Kasumi-1 (cell line): ENCODE results near the gene SYNPO.

ENCODE experiments used
- DNase-seq, 2 experiments: peaks; one replicate each; lab custom pipeline; 2025; lab: John Stamatoyannopoulos, UW

Gene SYNPO

DNA sequence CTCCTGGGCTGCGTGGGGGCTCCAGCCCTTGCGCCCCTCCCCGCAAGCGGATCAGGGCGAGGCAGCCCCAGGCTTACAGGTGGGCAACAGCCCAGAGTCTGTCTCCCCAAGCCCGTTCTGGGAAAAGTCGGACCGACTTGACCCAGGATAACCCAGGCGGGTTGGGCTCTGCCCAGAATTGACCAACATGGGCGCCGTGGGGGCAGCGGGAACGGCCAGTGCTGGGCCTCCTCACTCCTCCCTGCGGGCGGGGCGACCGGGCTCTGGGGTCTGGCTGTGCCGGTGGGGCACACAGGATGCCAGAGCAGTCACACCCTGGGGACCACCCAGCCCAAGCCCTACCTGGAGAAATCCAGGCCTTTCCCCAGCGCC is 15.3 kb upstream of the SYNPO start:
- no peak for DNase-seq

DNA sequence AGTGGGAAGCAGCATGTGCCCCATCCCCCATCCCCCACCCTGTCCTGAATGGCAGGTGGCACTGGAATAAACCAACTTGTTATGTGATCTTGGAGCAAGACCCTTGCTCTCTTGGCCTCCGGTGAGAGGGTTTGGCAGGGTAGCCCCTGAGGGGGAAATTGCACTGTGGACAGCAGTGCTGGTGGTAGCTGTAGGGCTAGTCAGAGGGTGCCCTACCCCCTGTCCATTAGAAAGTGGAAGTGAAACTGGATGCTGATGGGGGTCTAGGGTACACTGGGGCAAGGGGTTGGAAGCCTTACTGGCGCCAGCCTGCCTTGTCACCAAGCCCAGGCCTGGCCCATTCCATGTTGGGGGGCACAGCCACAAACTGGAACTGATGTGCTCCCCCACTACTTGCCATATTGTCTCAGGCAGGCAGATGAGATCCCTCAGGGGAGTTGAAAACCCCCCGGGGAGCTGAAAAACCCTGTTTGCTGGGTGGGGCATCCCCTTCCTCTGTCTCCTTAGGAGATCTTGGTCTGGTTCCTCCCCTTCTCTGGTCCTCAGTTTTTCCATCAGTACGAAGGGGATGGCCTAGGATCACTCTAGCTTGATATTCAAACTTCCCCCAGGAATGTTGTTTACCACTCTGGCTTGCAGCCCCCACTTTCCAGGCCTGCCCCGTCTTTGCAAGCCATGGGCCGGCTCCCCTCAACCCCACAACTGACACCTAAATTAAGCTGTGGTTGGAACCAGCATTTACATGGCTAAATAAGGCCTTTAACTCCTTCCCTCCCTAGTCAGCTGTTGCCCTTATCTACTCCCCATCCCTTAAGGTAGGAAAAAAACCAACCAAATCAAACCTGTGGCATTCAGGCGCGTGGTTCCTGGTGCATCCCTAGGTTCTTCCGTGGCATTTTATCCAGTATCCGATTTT is 14.4 kb upstream of the SYNPO start:
- no peak for DNase-seq

DNA sequence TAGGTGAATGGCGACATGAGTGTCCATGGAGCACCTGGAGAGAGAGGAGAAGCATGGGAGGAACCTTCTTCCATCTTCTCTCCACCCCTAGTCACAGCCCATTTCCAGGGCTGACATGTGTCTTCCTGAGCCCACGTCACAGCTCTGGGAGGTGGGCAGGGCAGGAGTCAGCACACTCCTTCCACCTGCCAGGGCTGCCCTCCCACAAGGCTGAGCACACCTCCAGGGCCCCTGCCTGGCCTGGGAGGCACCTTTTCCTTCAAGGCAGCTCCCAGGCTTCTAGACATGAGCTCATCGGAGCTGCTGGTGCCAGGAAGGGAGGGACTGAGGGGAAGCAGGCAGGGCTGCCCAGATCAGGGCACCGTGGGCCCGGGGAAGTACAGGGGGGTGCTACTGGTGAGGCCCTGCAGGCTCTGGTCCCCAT is 13.6 kb upstream of the SYNPO start:
- DNase-seq: no peak

DNA sequence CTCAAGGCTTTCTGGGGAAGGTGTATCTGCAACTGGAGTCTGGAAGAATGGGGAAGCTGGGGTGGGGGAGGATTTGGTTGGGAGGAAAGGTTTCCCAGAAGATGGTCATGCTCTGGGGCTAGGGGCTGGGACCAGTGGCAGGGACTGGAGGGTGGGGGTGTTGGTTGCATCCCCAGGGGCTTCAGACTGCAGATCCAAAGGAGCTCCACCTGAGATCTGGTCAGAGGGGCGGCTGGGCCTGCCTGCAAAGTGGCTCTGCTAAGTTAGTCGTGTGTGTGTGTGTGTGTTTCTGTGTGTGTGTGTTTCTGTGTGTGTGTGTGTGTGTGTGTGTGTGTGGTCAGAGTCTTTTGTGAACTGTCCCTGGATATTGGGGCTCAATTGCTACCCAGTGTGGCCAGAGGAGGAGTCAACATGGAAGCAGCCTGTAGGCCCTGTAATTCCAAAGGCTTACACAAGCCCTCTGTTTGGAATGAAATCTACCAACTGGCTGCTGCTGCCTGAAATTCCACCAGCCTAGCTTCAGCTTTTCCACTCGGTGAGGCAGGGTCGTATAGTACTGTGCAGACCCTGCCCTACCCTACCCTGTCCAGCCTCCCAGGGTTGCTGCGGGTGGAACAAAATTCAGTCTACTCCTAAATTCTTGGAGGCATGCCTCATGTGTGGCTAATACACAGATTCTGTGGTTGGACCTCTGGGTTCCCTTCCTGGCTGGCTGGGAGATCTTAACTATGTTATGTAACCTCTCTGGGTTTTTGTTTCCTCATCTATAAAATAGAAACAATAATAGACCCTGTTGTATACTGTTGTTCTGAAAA is 12.5 kb upstream of the SYNPO start:
- DNase-seq: peak; percentile 8 to 11

DNA sequence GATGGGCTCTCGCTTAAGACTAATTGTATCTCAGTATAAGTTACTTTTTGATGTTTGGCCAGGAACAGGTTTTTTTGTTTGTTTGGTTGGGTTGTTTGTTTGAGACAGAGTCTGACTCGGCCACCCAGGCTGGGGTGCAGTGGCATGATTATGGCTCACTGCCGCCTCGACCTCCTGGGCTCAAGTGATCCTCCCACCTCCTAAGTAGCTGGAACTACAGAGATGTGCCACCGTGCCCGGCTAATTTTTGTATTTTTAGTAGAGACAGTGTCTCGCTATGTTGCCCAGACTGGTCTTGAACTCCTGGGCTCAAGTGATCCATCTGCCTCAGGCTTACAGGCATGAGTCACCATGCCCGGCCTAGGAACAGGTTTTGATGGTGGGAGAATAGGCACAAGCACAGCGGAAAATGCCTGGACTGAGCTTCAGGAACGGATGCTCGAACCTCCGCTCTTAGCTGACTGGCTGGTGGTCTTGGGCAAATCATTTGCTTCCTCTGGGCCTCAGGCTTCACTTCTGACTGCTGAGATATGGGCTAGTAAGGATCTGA is 11.4 kb upstream of the SYNPO start:
- DNase-seq: no peak

DNA sequence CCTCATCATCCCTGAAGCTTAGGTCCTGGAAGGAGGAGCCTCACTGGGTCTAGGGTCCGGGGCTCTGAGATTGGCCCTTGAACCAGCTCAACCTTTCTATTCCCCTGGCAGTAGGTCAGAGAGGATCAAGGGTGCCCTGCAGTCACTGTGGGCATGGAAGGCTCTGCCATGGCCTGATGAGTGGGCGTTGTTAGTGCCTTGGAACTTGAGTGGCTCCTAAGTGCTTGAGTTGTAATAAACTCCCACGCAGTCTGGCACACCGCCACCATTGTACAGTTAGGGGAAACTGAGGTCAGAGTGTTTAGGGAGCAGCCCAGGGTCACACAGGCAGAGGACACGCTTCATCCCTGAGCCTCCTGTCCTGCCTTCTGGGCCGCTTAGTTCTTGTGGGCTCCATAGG is 10.4 kb upstream of the SYNPO start:
- no peak for DNase-seq

DNA sequence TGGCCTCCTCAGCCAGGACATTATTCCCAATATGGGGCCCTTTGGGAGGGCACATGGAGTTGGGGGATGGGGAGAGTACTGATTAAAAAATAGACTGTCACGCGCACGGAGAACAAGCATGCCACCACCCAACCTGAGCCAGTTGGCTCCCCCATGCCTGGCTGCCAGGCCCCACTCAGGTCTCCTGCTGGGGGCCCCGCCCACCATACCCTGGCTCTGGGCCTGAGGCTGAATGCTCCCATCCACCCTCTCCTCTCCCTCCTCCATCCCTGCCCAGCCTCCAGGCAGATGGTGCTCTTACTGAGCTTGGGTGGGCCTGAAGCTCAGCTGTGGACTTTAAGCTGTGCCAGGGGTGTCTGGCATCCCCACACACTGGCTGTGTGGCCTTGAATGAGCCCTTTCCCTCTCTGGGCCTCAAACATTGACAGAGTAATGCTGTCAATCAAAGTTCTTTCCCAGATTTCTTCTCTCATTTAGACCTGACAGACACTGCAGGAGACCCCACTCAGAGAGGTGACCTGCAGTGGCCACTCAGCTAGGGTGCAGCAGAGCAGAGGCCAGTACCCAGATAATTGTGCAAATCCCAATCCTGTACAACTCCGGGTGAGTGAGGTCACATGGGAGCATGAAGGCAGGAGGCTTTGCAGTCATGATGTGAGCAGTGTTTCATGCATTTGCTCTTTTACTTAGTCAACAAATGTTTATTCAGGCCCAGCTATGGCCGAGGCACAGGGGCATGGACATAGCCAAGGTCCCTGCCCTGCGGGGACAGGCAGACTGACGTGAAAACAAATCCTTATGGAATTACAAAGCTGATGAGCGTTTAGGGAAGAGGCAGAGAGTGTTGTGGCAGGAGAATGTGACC is 9.8 kb upstream of the SYNPO start:
- DNase-seq: no peak

DNA sequence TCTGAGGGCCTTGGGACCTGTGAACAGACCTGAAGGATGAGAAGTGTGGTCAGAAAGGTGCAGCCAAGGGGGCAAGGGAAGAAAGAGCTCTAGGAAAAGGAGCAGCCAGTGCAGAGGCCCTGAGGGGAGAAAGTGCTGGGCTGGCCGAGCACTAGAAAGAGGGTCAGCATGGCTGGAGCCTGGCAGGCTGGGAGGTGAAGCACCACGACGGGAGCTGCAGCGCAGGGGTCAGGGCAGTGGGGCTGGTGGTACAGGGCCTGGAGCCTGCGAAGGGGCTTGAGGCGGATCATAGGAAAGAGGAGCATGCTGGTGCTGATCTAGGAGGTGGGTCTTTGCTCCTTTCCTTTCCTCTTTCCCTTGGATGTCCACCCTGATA is 9.1 kb upstream of the SYNPO start:
- DNase-seq: no peak

DNA sequence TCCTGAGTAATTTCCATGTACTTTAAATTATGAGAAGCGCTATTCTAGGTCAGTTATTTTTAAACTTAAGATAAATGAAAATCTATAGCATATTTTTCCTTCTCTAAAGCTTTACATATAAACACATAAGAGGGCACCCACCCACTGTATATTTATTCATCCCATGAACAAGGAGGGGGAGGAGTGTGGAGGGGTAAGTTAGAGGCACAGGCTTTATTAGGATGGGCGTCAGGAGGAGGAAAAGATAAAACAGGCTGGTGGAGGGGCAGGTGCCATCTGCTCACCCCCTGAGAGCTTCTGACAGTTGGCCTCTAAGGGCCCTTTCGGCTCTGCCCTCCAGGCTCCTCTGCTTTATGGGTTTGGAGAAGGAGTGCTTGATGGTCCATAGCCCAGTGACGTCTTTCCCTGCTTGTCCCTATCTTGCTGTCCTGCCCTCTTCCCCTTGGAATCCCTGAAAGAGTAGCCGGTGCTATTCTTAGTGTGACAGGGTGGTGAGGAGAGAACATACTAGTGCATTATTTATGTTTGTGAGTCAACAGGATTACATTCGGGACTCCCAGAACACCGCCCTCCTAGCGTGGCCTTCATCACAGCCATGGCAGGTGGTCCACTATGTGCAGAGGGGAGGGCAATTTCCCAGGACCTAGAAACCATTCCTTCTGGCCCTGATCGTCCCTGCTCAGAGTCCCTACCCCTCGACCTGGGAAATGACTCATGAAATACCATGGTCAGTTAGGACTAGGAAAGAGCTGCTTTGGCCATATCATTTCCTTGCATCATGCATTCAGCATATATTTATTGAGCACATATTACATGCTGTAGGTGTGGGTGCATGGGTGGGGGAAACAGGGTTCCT is 7.9 kb upstream of the SYNPO start:
- DNase-seq: no peak

DNA sequence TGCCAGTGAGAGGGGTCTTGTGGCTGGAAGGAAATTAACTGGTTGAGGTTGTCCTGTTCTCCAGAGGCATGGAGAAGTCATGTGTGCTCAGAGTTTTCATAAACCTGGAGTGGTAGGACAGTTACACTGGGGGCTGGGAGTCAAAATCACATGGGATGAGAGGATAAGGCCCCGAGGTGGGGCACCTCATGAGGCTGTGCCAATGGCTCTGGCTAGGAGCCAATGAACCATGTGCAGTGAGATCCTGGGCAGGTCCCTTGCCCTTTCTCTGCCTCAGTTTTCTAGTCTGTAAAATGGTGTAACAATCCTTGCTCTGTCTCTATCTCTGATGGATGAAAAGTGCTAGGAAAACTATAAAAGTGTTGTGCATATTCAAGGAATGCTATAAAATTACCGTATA is 7.0 kb upstream of the SYNPO start:
- DNase-seq: no peak

DNA sequence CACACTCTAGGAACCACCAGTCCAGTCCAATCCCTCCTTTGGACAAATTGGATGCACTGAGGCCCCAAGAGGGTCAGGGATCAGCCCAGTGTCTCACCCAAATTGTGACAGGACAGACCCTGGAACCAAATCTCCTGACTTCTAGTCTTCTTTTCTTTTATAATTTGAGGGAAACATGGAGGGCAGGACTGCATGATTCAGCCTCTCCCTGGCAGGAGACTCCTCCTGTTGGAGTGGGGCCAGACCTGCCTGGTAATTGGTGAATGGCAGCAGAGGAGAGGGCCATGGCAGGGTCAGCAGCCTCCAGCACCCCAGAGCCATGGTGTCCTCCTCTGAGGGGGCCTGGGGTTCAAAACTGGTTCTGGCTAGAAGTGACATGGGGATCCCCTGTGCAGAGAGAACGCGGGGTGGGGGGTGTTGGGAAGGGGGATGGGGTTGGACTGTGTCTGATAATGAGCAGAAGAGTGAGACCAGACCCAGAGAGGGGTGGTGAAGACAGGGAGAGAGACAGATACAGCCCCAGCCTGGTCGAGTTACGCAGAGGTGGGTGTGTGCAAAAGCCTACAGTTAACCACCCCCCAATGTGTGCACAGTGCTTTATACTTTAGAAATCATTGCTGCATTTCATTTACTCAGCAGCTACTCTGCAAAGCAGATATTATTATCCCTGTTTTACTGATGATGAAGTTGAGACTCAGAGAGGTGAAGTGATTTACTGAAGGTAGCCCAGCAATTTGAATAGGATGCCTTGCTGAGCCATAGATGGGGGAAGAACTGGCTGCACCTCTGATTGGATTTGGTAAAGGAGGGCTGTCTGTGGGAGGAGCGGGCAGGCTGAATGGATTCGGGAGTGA is 3.8 kb upstream of the SYNPO start:
- no peak for DNase-seq

DNA sequence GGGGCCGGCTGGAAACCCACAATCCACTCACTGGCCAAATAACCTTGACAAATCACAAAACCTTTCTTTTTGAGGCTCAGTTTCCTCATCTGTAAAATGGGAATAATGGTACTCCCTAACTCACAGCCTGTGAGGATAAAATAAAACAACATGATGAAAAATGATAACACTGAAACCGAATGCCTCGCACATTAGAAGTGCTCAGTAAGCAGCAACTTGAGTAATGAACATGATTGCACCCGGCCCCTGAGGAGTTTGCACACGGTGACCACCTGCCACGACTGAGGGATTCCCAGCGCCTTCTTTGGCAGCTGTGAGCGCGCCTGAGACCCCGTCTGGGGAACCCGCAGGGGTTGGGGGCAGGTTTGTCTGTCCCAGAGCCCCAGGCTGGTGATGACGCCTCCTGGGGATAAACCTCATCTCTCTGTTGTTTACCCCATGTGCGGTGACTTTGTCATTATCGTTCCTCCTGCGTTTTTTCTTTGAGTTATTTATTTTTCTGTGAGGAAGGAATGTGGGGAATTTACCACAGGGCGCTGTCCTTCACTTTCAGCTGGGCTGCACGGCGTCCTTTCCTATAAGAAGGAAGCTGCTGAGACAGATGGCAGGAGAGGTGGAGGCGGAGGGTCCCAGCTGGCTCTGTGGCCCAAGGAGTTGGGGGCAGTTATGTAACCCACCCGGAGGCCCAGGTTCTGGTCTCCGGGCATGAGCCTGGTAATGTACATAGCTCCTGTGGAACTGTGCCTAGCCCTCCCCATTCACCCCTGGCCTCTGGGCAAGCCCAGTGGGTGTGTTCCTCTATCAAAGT is 3.0 kb upstream of the SYNPO start:
- no peak for DNase-seq

DNA sequence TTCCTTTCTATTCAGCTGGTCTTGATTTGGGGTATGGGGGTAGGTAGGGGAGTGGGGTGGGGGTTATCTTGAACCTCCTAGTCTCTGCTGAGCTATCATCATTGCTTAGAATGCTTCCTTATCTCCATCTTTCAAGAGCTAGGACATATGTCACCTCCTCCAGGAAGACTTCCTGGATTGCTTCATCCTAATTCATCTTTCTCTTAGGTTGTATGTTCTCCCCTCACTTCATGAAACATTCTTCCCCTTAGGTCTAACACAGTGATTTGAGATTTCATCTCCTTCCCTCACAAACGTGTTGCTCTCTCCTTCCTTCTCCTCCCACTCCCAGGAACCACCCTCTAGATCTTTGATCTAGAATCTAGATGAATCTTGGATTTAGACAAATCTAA is 2.4 kb upstream of the SYNPO start:
- DNase-seq: no peak

DNA sequence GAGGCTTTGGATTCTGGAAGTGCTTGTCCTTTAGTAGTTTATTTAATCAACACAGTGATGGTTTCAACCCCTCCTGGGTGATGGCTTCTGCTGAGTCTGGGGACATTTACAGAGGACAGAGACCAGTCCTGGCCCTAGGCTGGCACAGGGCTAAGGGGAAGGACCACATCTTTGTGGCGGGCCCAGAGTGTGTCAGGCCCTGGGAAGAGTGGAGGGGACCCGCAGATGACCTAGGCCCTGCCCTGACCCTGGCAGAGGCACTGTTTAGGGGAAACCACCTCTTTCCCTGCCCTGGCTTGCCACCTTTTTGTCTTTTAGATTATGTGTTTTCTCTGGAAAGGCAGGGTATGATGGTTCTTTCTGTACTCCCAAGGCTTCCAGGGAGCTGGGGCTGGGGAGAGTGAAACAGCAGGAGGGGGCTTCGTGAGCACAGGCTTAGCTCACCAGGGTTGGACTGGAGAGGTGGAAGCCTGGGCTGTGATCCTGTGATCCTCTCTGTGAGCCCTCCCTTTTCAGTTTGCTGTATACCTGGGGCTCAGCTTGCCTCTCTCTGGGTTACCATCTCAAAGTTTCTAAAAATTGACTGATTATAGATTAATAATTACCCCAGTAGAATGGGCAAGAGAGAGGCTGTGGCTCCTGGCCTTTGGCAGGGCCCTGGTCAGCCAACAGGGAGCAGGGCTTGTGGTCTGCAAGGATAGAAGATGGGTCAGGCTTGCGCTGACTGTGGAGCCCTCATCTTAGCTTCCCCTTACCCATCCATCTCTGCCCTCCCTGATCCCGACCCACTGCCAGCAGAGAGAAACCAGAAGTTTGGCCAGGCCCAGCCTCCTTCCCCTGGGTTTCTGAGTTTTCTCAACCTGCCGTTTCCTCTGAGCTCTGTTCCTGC is 1.7 kb upstream of the SYNPO start:
- DNase-seq: no peak

DNA sequence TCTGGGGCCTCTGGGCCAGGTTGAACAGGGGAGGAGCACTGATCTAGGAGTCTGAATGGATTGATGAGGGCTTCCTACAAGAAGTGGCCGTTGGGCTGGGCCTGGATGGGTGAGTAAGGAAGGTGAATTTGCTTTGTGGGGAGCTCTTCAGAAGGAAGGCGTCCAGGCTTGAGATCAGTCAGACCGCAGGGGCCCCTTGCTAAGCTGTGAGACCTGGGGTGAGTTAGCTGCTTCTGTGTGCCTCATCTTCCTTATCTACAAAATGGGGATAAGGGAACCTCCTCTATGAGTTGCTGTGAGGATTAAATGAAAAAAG is 1.1 kb upstream of the SYNPO start:
- DNase-seq: no peak

DNA sequence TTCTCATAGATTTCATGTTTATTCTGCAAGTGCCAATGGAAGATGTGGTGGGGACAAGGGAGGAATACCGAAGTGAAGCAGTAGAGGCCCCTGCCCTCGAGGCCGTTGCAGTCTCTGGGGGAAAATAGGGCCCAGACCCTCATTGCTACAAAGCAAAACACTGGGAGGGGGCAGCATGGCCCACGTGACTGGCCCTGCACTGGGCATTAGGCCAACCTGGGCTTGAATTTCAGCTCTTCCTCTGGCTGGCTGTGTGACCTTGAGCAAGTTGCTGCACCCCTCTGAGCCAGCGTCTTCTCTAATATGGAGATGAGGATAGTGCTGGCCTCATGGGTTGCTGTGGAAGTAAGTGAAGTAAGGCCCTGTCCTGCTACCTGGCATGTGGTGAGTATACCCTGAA is 709 bp upstream of the SYNPO start:
- no peak for DNase-seq

DNA sequence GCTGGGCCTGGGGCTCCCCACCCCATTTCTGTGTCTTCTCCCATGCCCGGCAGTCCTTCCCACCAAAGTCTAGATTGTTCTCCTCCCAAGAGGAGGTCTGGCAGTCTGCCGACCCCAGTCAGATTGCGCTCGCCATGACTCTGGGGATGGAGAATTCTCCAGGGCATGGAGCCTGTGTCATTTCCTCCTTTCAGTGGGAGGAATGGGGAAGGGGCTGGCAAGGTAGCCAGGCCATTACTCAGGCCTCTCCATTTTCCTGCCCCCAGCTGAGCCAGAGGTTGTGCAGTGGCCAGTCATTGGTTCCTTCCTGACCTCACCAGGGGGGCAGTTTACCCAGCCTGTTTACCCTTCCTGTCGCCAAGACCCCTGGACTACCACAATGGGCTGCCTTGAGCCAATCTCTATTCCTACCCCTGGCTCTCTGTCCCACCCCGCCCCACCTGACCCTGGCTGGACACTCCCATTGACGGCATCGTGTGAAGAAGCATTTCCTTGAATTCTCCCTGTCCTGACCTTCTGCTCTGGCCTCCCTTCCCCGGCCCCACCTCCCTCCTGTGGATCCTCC is 628 bp downstream of the SYNPO start:
- no peak for DNase-seq
